ENCODE measurements around the gene LRRC32. TPM values are rescaled to one million over a fixed set of nuclear protein-coding genes. Genes with fewer than 3 reads are reported as not detected.

Gene LRRC32
- polyA plus RNA-seq, 1 donor (not counting 4 experiments of a cell fraction or from before 2014, with no cell fraction given) = not detected

DNA sequence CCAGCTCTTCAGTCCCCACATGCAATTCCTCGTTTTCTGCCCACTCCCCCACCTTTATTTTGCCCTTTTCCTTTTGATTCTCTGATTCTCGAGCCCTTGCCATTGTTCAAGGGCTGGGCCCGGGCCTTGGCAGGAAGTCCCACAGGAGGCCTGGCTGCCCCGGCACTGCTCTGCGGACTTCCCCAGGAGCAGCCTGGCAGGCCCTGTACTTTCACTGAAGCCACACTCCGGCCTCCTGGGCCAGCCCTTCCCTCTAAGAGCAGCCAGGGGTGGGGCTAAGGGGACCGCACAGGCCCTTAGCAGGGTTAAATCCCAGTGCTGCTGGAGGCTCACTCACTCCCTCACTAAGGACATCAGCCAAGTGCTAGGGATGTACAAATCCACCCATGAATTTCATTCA is 4.1 kb downstream of the LRRC32 start:
- Histone ChIP-seq H3K9ac (ENCODE audit: control insufficient read depth, extremely low read depth, insufficient read depth, low read length) (no peak overlapping the region), H3K4me3 (ENCODE audit: control insufficient read depth in 2 of 3, extremely low read depth in 1 of 3, insufficient read depth in 2 of 3, low read depth in 1 of 3, low read length in 3 of 3) (no peak overlapping the region), H3K36me3 (ENCODE audit: control insufficient read depth in 2 of 2, extremely low read depth in 1 of 2, insufficient read depth in 2 of 2, low read length in 2 of 2) (no peaks in the 10 kb centered on the region), H3K79me2 (ENCODE audit: control insufficient read depth, insufficient read depth, low read length) (no peaks in the 10 kb centered on the region), H3K4me2 (ENCODE audit: control insufficient read depth, extremely low read depth, insufficient read depth, low read depth, low read length) (no peak overlapping the region), H3K27ac (ENCODE audit: control insufficient read depth, insufficient read depth, low read length) (no peak overlapping the region), H4K20me1 (ENCODE audit: control insufficient read depth, extremely low read depth, insufficient read depth, low read length) (no peaks in the 10 kb centered on the region), H3K4me1 (ENCODE audit: control insufficient read depth, extremely low read depth, insufficient read depth, low read length) (peaks cover 3% of the 10 kb centered on the region), H3K9me3 (ENCODE audit: control insufficient read depth, low read depth, low read length) (no peaks in the 10 kb centered on the region), H2AFZ (ENCODE audit: control insufficient read depth, low read length) (no peak overlapping the region), H3K9me1 (ENCODE audit: control insufficient read depth, extremely low read depth, insufficient read depth, low read length) (no peaks in the 10 kb centered on the region), H3K27me3 (ENCODE audit: control insufficient read depth, extremely low read depth, insufficient read depth, low read length) (peaks cover 29% of the 10 kb centered on the region)
- TF ChIP-seq EZH2 (IDR thresholded peaks at IDR 0.05; ENCODE audit: low read length) = no peak
- TF ChIP-seq CTCF (optimal IDR thresholded peaks at IDR 0.05 in 1 of 3, IDR thresholded peaks at IDR 0.05 in 1 of 3, conservative IDR thresholded peaks at IDR 0.05 in 1 of 3; ENCODE audit: extremely low read depth in 1 of 3, insufficient read depth in 2 of 3, low read length in 3 of 3) = no peak
- no peak for DNase-seq (ENCODE audit: low read depth, low spot score)
- dilution Hi-C loops (cut with MboI; ENCODE audit: extremely low pct_ligation_motif_present, low sequenced_read_pairs) = no loop called here
- no peak for FAIRE-seq

GRCh38 chr11:76665921-76666351 is 4.6 kb downstream of the LRRC32 start:
- FAIRE-seq (no peak), DNase-seq (ENCODE audit: low read depth, low spot score) (no peak)
- no peak overlapping the region for H3K4me2 ChIP-seq (ENCODE audit: control insufficient read depth, extremely low read depth, insufficient read depth, low read depth, low read length)
- no peaks in the 10 kb centered on the region for H4K20me1 ChIP-seq (ENCODE audit: control insufficient read depth, extremely low read depth, insufficient read depth, low read length)
- dilution Hi-C loops (cut with MboI; ENCODE audit: extremely low pct_ligation_motif_present, low sequenced_read_pairs) = no loop called here
- no peaks in the 10 kb centered on the region for H3K9me1 ChIP-seq (ENCODE audit: control insufficient read depth, extremely low read depth, insufficient read depth, low read length)
- no peak overlapping the region for H2AFZ ChIP-seq (ENCODE audit: control insufficient read depth, low read length)
- peaks cover 26% of the 10 kb centered on the region for H3K27me3 ChIP-seq (ENCODE audit: control insufficient read depth, extremely low read depth, insufficient read depth, low read length)
- H3K4me3 ChIP-seq (ENCODE audit: control insufficient read depth in 2 of 3, extremely low read depth in 1 of 3, insufficient read depth in 2 of 3, low read depth in 1 of 3, low read length in 3 of 3) = no peak overlapping the region
- H3K36me3 ChIP-seq (ENCODE audit: control insufficient read depth in 2 of 2, extremely low read depth in 1 of 2, insufficient read depth in 2 of 2, low read length in 2 of 2) = no peaks in the 10 kb centered on the region
- peaks cover 3% of the 10 kb centered on the region for H3K4me1 ChIP-seq (ENCODE audit: control insufficient read depth, extremely low read depth, insufficient read depth, low read length)
- TF ChIP-seq EZH2 (IDR thresholded peaks at IDR 0.05; ENCODE audit: low read length) (no peak), CTCF (optimal IDR thresholded peaks at IDR 0.05 in 1 of 3, IDR thresholded peaks at IDR 0.05 in 1 of 3, conservative IDR thresholded peaks at IDR 0.05 in 1 of 3; ENCODE audit: extremely low read depth in 1 of 3, insufficient read depth in 2 of 3, low read length in 3 of 3) (no peak)
- no peak overlapping the region for H3K27ac ChIP-seq (ENCODE audit: control insufficient read depth, insufficient read depth, low read length)
- H3K79me2 ChIP-seq (ENCODE audit: control insufficient read depth, insufficient read depth, low read length) = no peaks in the 10 kb centered on the region
- H3K9ac ChIP-seq (ENCODE audit: control insufficient read depth, extremely low read depth, insufficient read depth, low read length) = no peak overlapping the region
- H3K9me3 ChIP-seq (ENCODE audit: control insufficient read depth, low read depth, low read length) = no peaks in the 10 kb centered on the region

All from keratinocyte (primary cell).